Pulmonary artery endothelial cell (primary cell): Measurements from ENCODE around the gene SAFB. TPM values are rescaled to one million over a fixed set of nuclear protein-coding genes. Genes with fewer than 3 reads are reported as not detected.

Source experiments
- DNase-seq: peaks from one replicate; pipeline ENCODE4 v3.0.0-alpha.2; 2011; ENCODE audit warnings: low read depth, low spot score
- total RNA-seq: library from RNA; depleted of rRNA; stranded (reverse); fragments of >200 nt; gene quantifications from 2 replicates; pipeline ENCODE4 v1.2.3, GENCODE V29; 2014

SAFB gene
- 68.5 and 88.1 TPM in 2 replicates for total RNA-seq

GRCh38 chr19:5622465-5623396 lies at the start of gene SAFB, which contains the start of gene SAFB2:
TSS of gene SAFB (plus strand) at chr19:5623083. CDS start at chr19:5623206, 123 bp downstream.
TSS of gene SAFB2 (minus strand) at chr19:5622776. CDS start at chr19:5622715, 61 bp downstream.
- DNase-seq: peak; percentile 97

- DNase-seq: no peak
Observed at GRCh38 chr19:5575590-5575989, 47.3 kb upstream of the SAFB start.

GRCh38 chr19:5578097-5578846 lies 44.6 kb upstream of the SAFB start:
- no peak for DNase-seq

- DNase-seq: no peak
Observed at GRCh38 chr19:5579286-5579685, 43.6 kb upstream of the SAFB start.

- DNase-seq: no peak
Observed at GRCh38 chr19:5579697-5580096, 43.2 kb upstream of the SAFB start.

GRCh38 chr19:5580161-5580571 lies 42.7 kb upstream of the SAFB start:
- DNase-seq: no peak

- no peak for DNase-seq
Observed at GRCh38 chr19:5585461-5586299, 37.2 kb upstream of the SAFB start.

GRCh38 chr19:5586300-5587070 lies 36.4 kb upstream of the SAFB start:
- no peak for DNase-seq

GRCh38 chr19:5587071-5587455 lies 35.8 kb upstream of the SAFB start:
- no peak for DNase-seq

- DNase-seq: no peak
Observed at GRCh38 chr19:5587661-5588060, 35.2 kb upstream of the SAFB start.

GRCh38 chr19:5588441-5588840 lies 34.4 kb upstream of the SAFB start:
- no peak for DNase-seq

- DNase-seq: no peak
Observed at GRCh38 chr19:5588906-5589676, 33.8 kb upstream of the SAFB start.

GRCh38 chr19:5590151-5590864 lies 32.6 kb upstream of the SAFB start:
- DNase-seq: no peak

- DNase-seq: no peak
Observed at GRCh38 chr19:5590865-5591154, 32.1 kb upstream of the SAFB start.

- no peak for DNase-seq
Observed at GRCh38 chr19:5591476-5591875, 31.4 kb upstream of the SAFB start.

- DNase-seq: no peak
Observed at GRCh38 chr19:5592531-5593342, 30.1 kb upstream of the SAFB start.

GRCh38 chr19:5593343-5594255 lies 29.3 kb upstream of the SAFB start:
- DNase-seq: no peak
